OCI-LY7 (cell line): ENCODE results near the gene JAM3. TPM values are rescaled to one million over a fixed set of nuclear protein-coding genes. Genes with fewer than 3 reads are reported as not detected.

Experiments
- BruUV-seq: library from RNA; stranded (reverse); fragments of 400-500 nt; replicated peaks from 2 replicates; lab custom pipeline; 2021; lab: Mats Ljungman, UMichigan
- CTCF ChIA-PET: fragments of 300-600 bp; sonication (Branson Sonifier 250); formaldehyde crosslinking; loops from one replicate; lab custom pipeline; 2022; ENCODE audit warnings: antibody characterized with exemption; ENCODE audit not compliant: unreplicated experiment; lab: Charles Lee
- POLR2A ChIA-PET: fragments of 300-600 bp; sonication (Branson Sonifier 250); formaldehyde crosslinking; loops from one replicate; lab custom pipeline; 2022; ENCODE audit warnings: antibody characterized with exemption; lab: Charles Lee
- DNase-seq: peaks from one replicate; pipeline ENCODE4 v3.0.0-alpha.2; 2015; ENCODE audit warnings: low spot score
- H2AFZ ChIP-seq: fragments of 200-600 bp; sonication (generic), shearing (Covaris generic); 2 replicates; pipeline ENCODE4 v1.6.1; 2014; ENCODE audit warnings: mild to moderate bottlenecking, antibody characterized with exemption, low read length, moderate library complexity
- H3K27ac ChIP-seq: fragments of 200-600 bp; sonication (generic); 2 replicates; pipeline ENCODE4 v1.5.1; 2014; ENCODE audit warnings: mixed run types, low read depth, mild to moderate bottlenecking, moderate library complexity, low read length, inconsistent platforms; ENCODE audit not compliant: poor library complexity, severe bottlenecking
- H3K36me3 ChIP-seq: fragments of 200-600 bp; sonication (generic); 2 replicates; pipeline ENCODE4 v1.6.1; 2014; ENCODE audit warnings: mild to moderate bottlenecking, antibody characterized with exemption, low read length, moderate library complexity, mixed read lengths; ENCODE audit not compliant: insufficient read depth
- H3K4me1 ChIP-seq: fragments of 200-600 bp; sonication (generic); 2 replicates; pipeline ENCODE4 v1.5.1; 2014; ENCODE audit warnings: mild to moderate bottlenecking, low read length; ENCODE audit not compliant: insufficient read depth, poor library complexity, severe bottlenecking
- H3K4me2 ChIP-seq: fragments of 200-600 bp; sonication (generic); 2 replicates; pipeline ENCODE4 v1.6.1; 2014; ENCODE audit warnings: mild to moderate bottlenecking, low read length
- H3K4me3 ChIP-seq: fragments of 200-600 bp; sonication (generic); 2 replicates; pipeline ENCODE4 v1.5.1; 2014; ENCODE audit warnings: mild to moderate bottlenecking, low read depth, low read length; ENCODE audit not compliant: poor library complexity, severe bottlenecking
- H3K79me2 ChIP-seq: fragments of 200-600 bp; sonication (generic); 2 replicates; pipeline ENCODE4 v1.6.1; 2016; ENCODE audit warnings: low read depth, mild to moderate bottlenecking, low read length, moderate library complexity, mixed read lengths; ENCODE audit not compliant: insufficient read depth
- H3K9me2 ChIP-seq: fragments of 200-600 bp; sonication (generic); 2 replicates; pipeline ENCODE4 v1.6.1; 2016; ENCODE audit warnings: mild to moderate bottlenecking, low read length, mixed read lengths; ENCODE audit not compliant: insufficient read depth
- H3K9me3 ChIP-seq: fragments of 200-600 bp; sonication (generic); 2 replicates; pipeline ENCODE4 v1.6.1; 2014; ENCODE audit warnings: mild to moderate bottlenecking, mixed run types, low read length, mixed read lengths
- H4K20me1 ChIP-seq: fragments of 200-600 bp; sonication (generic); 2 replicates; pipeline ENCODE4 v1.6.1; 2014; ENCODE audit warnings: mild to moderate bottlenecking, antibody characterized with exemption, low read length, moderate library complexity, mixed read lengths; ENCODE audit not compliant: insufficient read depth
- EZH2phosphoT487 ChIP-seq: fragments of 200-600 bp; sonication (generic); IDR thresholded peaks from 2 replicates; pipeline ENCODE4 v1.6.1; 2018; ENCODE audit warnings: low read depth, borderline replicate concordance, mild to moderate bottlenecking, mixed run types, antibody characterized with exemption, low read length, moderate library complexity, mixed read lengths
- intact Hi-C: fragments of 100-400 bp; cut with micrococcal nuclease; formaldehyde crosslinking; loops from one replicate; pipeline ENCODE4 v1.10.0; 2022; ENCODE audit not compliant: unreplicated experiment
- total RNA-seq, 2 experiments: library from RNA; depleted of rRNA in 1 of 2; stranded (reverse); fragments of >200 nt in 1 of 2; shearing (Covaris generic) in 1 of 2; gene quantifications; 2 replicates each; pipeline ENCODE4 v1.2.3, GENCODE V29; 2014 to 2022
- TF ChIP-seq, protein P1 (sequence below): fragments of 200-600 bp; sonication (generic); conservative IDR thresholded peaks from 2 replicates; pipeline ENCODE4 v1.5.1; 2014; ENCODE audit warnings: mild to moderate bottlenecking, antibody characterized with exemption, low read length, moderate library complexity, mixed read lengths

The JAM3 gene
- total RNA-seq, 2 experiments from 2014 or later = not detected

DNA sequence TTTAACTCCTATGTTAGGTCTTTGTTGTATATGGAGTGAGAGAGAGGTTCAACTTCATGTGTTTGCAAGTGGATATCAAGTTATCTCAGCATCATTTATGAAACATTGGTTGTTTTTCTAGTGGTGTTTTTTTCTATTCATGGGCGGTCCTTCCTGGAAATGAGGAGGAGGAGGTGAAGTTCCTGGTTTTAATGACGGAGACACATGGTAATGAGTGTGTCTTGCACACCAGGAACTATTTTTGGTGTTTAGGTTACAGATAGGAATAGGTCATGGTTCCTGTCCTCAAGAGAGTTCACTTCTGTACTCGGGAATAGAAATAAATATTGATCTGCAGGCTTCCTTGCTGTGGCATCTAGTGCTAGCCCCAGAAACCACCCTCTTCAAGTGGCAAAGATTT is 74.9 kb downstream of the JAM3 start:
- POLR2A ChIA-PET = no interaction called here
- Histone ChIP-seq H3K27ac (no peak overlapping the region), H2AFZ (no peak overlapping the region), H3K4me2 (no peak overlapping the region), H3K9me2 (no peaks in the 10 kb centered on the region), H3K36me3 (peaks cover 8% of the 10 kb centered on the region; the same call in 1 of the 2 replicates), H4K20me1 (no peaks in the 10 kb centered on the region), H3K79me2 (no peaks in the 10 kb centered on the region), H3K4me3 (no peak overlapping the region), H3K4me1 (no peaks in the 10 kb centered on the region), H3K9me3 (no peaks in the 10 kb centered on the region)
- no peak for DNase-seq
- intact Hi-C loops = loop anchor here (5.0 kb wide), 1 partner anchor 216 kb away; no protein-coding TSS in a partner anchor
- CTCF ChIA-PET = no interaction called here
- BruUV-seq = no TSS peak
- TF ChIP-seq, protein P1, sequence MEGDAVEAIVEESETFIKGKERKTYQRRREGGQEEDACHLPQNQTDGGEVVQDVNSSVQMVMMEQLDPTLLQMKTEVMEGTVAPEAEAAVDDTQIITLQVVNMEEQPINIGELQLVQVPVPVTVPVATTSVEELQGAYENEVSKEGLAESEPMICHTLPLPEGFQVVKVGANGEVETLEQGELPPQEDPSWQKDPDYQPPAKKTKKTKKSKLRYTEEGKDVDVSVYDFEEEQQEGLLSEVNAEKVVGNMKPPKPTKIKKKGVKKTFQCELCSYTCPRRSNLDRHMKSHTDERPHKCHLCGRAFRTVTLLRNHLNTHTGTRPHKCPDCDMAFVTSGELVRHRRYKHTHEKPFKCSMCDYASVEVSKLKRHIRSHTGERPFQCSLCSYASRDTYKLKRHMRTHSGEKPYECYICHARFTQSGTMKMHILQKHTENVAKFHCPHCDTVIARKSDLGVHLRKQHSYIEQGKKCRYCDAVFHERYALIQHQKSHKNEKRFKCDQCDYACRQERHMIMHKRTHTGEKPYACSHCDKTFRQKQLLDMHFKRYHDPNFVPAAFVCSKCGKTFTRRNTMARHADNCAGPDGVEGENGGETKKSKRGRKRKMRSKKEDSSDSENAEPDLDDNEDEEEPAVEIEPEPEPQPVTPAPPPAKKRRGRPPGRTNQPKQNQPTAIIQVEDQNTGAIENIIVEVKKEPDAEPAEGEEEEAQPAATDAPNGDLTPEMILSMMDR = no peak
- TF ChIP-seq EZH2phosphoT487 = no peak

DNA sequence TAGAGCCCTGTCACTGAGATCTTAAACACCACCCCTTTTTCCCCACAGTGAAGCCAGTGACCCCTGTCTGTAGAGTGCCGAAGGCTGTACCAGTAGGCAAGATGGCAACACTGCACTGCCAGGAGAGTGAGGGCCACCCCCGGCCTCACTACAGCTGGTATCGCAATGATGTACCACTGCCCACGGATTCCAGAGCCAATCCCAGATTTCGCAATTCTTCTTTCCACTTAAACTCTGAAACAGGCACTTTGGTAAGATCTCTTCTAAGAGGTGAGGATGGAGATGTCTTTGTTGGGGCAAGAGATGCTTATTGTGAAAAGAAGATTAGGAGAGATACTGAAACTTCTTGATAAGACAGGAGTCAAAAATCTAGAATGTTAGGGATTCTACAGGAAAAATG is 75.9 kb downstream of the JAM3 start:
- POLR2A ChIA-PET = no interaction called here
- peaks cover 16% of the 10 kb centered on the region; the same call in 1 of the 2 replicates for H3K36me3 ChIP-seq
- CTCF ChIA-PET = no interaction called here

DNA sequence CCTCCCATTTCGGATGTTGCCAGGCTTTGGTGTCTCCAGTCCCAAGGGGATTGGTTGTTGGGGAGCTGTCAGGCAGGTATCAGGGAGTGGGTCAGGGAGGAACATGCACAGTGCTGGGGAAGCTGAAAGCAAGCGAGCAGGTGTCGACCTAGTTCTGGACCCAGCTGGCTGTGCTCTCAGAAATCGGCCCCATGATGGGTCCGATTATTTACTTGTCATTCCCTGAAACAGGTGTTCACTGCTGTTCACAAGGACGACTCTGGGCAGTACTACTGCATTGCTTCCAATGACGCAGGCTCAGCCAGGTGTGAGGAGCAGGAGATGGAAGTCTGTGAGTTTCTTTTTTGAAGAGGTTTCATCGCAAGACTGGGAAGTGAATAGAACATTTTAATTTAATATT is 76.8 kb downstream of the JAM3 start:
- no peaks in the 10 kb centered on the region for H3K79me2 ChIP-seq
- no peaks in the 10 kb centered on the region for H4K20me1 ChIP-seq
- H3K9me2 ChIP-seq = no peaks in the 10 kb centered on the region
- CTCF ChIA-PET = no interaction called here
- DNase-seq = no peak
- H3K4me3 ChIP-seq = no peak overlapping the region
- H3K4me2 ChIP-seq = no peak overlapping the region
- H2AFZ ChIP-seq = no peak overlapping the region
- H3K4me1 ChIP-seq = no peaks in the 10 kb centered on the region
- peaks cover 25% of the 10 kb centered on the region for H3K36me3 ChIP-seq
- BruUV-seq = no TSS peak
- intact Hi-C loops = no loop called here
- POLR2A ChIA-PET = interaction anchor here (0.7 kb wide), 1 partner anchor 482 kb away, joined by 3 read pairs; no protein-coding TSS in a partner anchor
- no peak overlapping the region for H3K27ac ChIP-seq
- no peaks in the 10 kb centered on the region for H3K9me3 ChIP-seq
- no peak for TF ChIP-seq EZH2phosphoT487
- TF ChIP-seq, protein P1 = no peak

More for the DNA sequence above, 75.9 kb downstream of the JAM3 start:
- no peaks in the 10 kb centered on the region for H4K20me1 ChIP-seq
- H3K79me2 ChIP-seq = no peaks in the 10 kb centered on the region
- no peak overlapping the region for H3K4me2 ChIP-seq
- H3K4me3 ChIP-seq = no peak overlapping the region
- no peak for TF ChIP-seq EZH2phosphoT487
- TF ChIP-seq, protein P1 = no peak
- H3K4me1 ChIP-seq = no peaks in the 10 kb centered on the region
- no TSS peak for BruUV-seq
- intact Hi-C loops = loop anchor here (5.0 kb wide), 1 partner anchor 217 kb away; no protein-coding TSS in a partner anchor
- no peak for DNase-seq
- H3K9me3 ChIP-seq = no peaks in the 10 kb centered on the region
- no peak overlapping the region for H2AFZ ChIP-seq
- H3K9me2 ChIP-seq = no peaks in the 10 kb centered on the region
- no peak overlapping the region for H3K27ac ChIP-seq
